HepG2 (cell line): ENCODE results near the gene RRM2. TPM values are rescaled to one million over a fixed set of nuclear protein-coding genes. Genes with fewer than 3 reads are reported as not detected.
A peak's percentile ranks its signal among the peaks of the same experiment; 100 is the strongest.

Experiments
- ATF7 ChIP-seq, 2 experiments: fragments of 450-650 bp in 1 of 2; sonication (generic) in 1 of 2; formaldehyde crosslinking in 1 of 2; IDR thresholded peaks; 2 replicates each; pipeline versions ENCODE4 v1.4.0 to v1.6.1; 2016 to 2020; ENCODE audit warnings: antibody characterized with exemption in 1 of 2, mild to moderate bottlenecking in 1 of 2, missing genetic modification reagents in 1 of 2
- BCL6 ChIP-seq: IDR thresholded peaks from 2 replicates; pipeline ENCODE4 v1.6.1; 2016; ENCODE audit warnings: missing genetic modification reagents, missing compliant biosample characterization
- MTF2 ChIP-seq: sonication (generic); formaldehyde crosslinking; IDR thresholded peaks from 2 replicates; pipeline ENCODE4 v1.5.0; 2020; ENCODE audit warnings: missing genetic modification reagents, borderline replicate concordance
- RFXAP ChIP-seq: sonication (generic); formaldehyde crosslinking; IDR thresholded peaks from 2 replicates; pipeline ENCODE4 v1.4.0; 2020; ENCODE audit warnings: missing genetic modification reagents, borderline replicate concordance
- SOX13 ChIP-seq, 3 experiments: fragments of 450-650 bp in 1 of 3; sonication (generic) in 1 of 3; formaldehyde crosslinking in 1 of 3; IDR thresholded peaks in 2 of 3; conservative IDR thresholded peaks in 1 of 3; 2 replicates each; pipeline versions ENCODE4 v1.5.0 to v1.6.1; 2016 to 2020; ENCODE audit warnings: antibody characterized with exemption in 1 of 3, mild to moderate bottlenecking in 1 of 3, missing compliant biosample characterization in 1 of 3, missing genetic modification reagents in 1 of 3, moderate library complexity in 1 of 3
- ZNF251 ChIP-seq: sonication (generic); formaldehyde crosslinking; IDR thresholded peaks from 2 replicates; pipeline ENCODE4 v1.9.0; 2021; ENCODE audit warnings: mild to moderate bottlenecking, missing genetic modification reagents
- ZNF446 ChIP-seq: sonication (generic); formaldehyde crosslinking; IDR thresholded peaks from 2 replicates; pipeline ENCODE4 v1.5.0; 2020; ENCODE audit warnings: mild to moderate bottlenecking, missing genetic modification reagents
- ZNF496 ChIP-seq: sonication (generic); formaldehyde crosslinking; IDR thresholded peaks from 2 replicates; pipeline ENCODE4 v1.8.1; 2023; ENCODE audit warnings: mild to moderate bottlenecking, moderate library complexity, missing genetic modification reagents; ENCODE audit not compliant: insufficient replicate concordance
- ZNF790 ChIP-seq: sonication (generic); formaldehyde crosslinking; IDR thresholded peaks from 2 replicates; pipeline ENCODE4 v1.8.0; 2022; ENCODE audit warnings: missing genetic modification reagents, mild to moderate bottlenecking, borderline replicate concordance
- polyA plus RNA-seq, 8 experiments: library from polyadenylated mRNA; depleted of rRNA in 3 of 8; stranded (reverse) in 7 of 8; unstranded in 1 of 8; fragments of >200 nt; fragmentation: Illumina TruSeq in 4 of 8; extraction: Trizol in 4 of 8; gene quantifications; 2 replicates each; pipeline versions ENCODE4 v1.2.1 to v1.2.3, GENCODE V29; 2011 to 2016; ENCODE audit warnings: low read depth in 4 of 8, missing spikeins in 1 of 8, mixed read lengths in 1 of 8; ENCODE audit not compliant: insufficient read depth in 1 of 8
- total RNA-seq, 5 experiments: library from RNA; depleted of rRNA; stranded (reverse); fragments of >200 nt; fragmentation: Illumina TruSeq; extraction: Trizol; gene quantifications; 2 replicates each; pipeline ENCODE4 v1.2.3, GENCODE V29; 2016; ENCODE audit warnings: low read depth in 1 of 5
- TF ChIP-seq, protein P1 (sequence below): sonication (generic); formaldehyde crosslinking; IDR thresholded peaks from 2 replicates; pipeline ENCODE4 v1.4.0; 2020; ENCODE audit warnings: missing genetic modification reagents, borderline replicate concordance
- TF ChIP-seq, protein P2 (sequence below): sonication (generic); formaldehyde crosslinking; IDR thresholded peaks from 2 replicates; pipeline ENCODE4 v1.4.0; 2020; ENCODE audit warnings: missing genetic modification reagents
- TF ChIP-seq, protein P3 (sequence below), 2 experiments: fragments of 450-650 bp in 1 of 2; sonication (generic) in 1 of 2; formaldehyde crosslinking; IDR thresholded peaks; 2 replicates each; pipeline versions ENCODE4 v1.5.0 to v1.8.0; 2020 to 2022; ENCODE audit warnings: mild to moderate bottlenecking in 1 of 2, missing genetic modification reagents in 1 of 2
- TF ChIP-seq, protein P4 (sequence below): sonication (generic); IDR thresholded peaks from 2 replicates; pipeline ENCODE4 v1.6.1; 2016; ENCODE audit warnings: low read depth, borderline replicate concordance

RRM2 gene
- total and polyA plus RNA-seq, 2 of the 13 experiments (the other 11 are each of a cell fraction or from before 2014, with no cell fraction given): 31.3 to 150 TPM

DNA sequence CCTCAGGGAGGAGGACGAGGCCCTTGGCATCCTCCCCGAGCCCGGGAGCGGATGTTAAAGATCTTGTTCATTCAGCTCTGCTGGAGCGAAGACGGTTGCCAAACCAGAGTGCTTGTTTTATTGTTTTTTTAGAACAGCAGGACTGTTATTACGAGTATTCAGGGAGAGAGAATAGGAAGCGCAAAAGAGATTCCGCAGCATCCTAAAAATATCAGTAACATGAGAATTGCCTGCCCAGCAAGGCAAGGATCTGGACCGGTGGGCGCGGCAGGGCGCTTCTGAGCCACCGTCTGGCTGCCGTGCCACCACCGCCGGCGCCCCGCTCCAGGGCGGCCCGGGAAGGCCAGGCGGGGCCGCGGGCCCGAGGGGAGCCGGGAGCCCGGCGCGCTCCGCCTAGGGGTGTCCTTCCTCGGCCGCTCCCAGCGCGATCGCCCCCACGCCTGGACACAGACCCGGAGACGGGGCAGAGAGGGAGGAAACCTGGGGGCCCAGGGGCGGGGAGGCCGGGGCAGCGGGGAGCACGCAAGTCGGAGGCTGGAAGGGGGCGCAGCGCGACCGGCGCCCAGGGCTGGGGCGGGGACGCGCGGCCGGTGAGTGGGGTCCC lies 43.2 kb upstream of the RRM2 start (continued):
- TF ChIP-seq ZNF251 (CRISPR knock-in tag) (no peak), ZNF446 (CRISPR knock-in tag) (peak; percentile 71; the same call in 1 of the 2 replicates), ATF7 (IDR thresholded peaks at IDR 0.05) (no peak), ATF7 (CRISPR knock-in tag; IDR thresholded peaks at IDR 0.05) (no peak), ZNF790 (CRISPR knock-in tag) (peak; percentile 30; the same call in 1 of the 2 replicates), ZNF496 (CRISPR knock-in tag) (no peak), RFXAP (CRISPR knock-in tag) (no peak), SOX13 (IDR thresholded peaks at IDR 0.05) (no peak), SOX13 (CRISPR knock-in tag; conservative IDR thresholded peaks at IDR 0.05 in 1 of 2, IDR thresholded peaks at IDR 0.05 in 1 of 2) (no peak), MTF2 (CRISPR knock-in tag) (peak; percentile 62; the same call in 1 of the 2 replicates), BCL6 (no peak)
- TF ChIP-seq, protein P1, sequence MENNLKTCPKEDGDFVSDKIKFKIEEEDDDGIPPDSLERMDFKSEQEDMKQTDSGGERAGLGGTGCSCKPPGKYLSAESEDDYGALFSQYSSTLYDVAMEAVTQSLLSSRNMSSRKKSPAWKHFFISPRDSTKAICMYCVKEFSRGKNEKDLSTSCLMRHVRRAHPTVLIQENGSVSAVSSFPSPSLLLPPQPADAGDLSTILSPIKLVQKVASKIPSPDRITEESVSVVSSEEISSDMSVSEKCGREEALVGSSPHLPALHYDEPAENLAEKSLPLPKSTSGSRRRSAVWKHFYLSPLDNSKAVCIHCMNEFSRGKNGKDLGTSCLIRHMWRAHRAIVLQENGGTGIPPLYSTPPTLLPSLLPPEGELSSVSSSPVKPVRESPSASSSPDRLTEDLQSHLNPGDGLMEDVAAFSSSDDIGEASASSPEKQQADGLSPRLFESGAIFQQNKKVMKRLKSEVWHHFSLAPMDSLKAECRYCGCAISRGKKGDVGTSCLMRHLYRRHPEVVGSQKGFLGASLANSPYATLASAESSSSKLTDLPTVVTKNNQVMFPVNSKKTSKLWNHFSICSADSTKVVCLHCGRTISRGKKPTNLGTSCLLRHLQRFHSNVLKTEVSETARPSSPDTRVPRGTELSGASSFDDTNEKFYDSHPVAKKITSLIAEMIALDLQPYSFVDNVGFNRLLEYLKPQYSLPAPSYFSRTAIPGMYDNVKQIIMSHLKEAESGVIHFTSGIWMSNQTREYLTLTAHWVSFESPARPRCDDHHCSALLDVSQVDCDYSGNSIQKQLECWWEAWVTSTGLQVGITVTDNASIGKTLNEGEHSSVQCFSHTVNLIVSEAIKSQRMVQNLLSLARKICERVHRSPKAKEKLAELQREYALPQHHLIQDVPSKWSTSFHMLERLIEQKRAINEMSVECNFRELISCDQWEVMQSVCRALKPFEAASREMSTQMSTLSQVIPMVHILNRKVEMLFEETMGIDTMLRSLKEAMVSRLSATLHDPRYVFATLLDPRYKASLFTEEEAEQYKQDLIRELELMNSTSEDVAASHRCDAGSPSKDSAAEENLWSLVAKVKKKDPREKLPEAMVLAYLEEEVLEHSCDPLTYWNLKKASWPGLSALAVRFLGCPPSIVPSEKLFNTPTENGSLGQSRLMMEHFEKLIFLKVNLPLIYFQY: no peak
- TF ChIP-seq, protein P2, sequence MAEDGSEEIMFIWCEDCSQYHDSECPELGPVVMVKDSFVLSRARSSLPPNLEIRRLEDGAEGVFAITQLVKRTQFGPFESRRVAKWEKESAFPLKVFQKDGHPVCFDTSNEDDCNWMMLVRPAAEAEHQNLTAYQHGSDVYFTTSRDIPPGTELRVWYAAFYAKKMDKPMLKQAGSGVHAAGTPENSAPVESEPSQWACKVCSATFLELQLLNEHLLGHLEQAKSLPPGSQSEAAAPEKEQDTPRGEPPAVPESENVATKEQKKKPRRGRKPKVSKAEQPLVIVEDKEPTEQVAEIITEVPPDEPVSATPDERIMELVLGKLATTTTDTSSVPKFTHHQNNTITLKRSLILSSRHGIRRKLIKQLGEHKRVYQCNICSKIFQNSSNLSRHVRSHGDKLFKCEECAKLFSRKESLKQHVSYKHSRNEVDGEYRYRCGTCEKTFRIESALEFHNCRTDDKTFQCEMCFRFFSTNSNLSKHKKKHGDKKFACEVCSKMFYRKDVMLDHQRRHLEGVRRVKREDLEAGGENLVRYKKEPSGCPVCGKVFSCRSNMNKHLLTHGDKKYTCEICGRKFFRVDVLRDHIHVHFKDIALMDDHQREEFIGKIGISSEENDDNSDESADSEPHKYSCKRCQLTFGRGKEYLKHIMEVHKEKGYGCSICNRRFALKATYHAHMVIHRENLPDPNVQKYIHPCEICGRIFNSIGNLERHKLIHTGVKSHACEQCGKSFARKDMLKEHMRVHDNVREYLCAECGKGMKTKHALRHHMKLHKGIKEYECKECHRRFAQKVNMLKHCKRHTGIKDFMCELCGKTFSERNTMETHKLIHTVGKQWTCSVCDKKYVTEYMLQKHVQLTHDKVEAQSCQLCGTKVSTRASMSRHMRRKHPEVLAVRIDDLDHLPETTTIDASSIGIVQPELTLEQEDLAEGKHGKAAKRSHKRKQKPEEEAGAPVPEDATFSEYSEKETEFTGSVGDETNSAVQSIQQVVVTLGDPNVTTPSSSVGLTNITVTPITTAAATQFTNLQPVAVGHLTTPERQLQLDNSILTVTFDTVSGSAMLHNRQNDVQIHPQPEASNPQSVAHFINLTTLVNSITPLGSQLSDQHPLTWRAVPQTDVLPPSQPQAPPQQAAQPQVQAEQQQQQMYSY (CRISPR knock-in tag): no peak
- TF ChIP-seq, protein P3, sequence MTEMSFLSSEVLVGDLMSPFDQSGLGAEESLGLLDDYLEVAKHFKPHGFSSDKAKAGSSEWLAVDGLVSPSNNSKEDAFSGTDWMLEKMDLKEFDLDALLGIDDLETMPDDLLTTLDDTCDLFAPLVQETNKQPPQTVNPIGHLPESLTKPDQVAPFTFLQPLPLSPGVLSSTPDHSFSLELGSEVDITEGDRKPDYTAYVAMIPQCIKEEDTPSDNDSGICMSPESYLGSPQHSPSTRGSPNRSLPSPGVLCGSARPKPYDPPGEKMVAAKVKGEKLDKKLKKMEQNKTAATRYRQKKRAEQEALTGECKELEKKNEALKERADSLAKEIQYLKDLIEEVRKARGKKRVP (CRISPR knock-in tag; IDR thresholded peaks at IDR 0.05): no peak
- TF ChIP-seq, protein P4, sequence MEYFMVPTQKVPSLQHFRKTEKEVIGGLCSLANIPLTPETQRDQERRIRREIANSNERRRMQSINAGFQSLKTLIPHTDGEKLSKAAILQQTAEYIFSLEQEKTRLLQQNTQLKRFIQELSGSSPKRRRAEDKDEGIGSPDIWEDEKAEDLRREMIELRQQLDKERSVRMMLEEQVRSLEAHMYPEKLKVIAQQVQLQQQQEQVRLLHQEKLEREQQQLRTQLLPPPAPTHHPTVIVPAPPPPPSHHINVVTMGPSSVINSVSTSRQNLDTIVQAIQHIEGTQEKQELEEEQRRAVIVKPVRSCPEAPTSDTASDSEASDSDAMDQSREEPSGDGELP: no peak
